H1 (cell line): ENCODE measurements around the gene FLT4. TPM values are rescaled to one million over a fixed set of nuclear protein-coding genes. Genes with fewer than 3 reads are reported as not detected.

ENCODE experiments used
- CTCF ChIA-PET: fragments of 300-600 bp; sonication (Branson Sonifier 250); formaldehyde crosslinking; loops from one replicate; lab custom pipeline; 2021; ENCODE audit not compliant: partially characterized antibody; lab: Charles Lee
- POLR2A ChIA-PET: fragments of 300-600 bp; sonication (Branson Sonifier 250); formaldehyde crosslinking; loops from one replicate; lab custom pipeline; 2021; ENCODE audit warnings: inconsistent platforms; ENCODE audit not compliant: partially characterized antibody; lab: Charles Lee
- DNase-seq, 2 experiments: peaks; one replicate each; pipeline versions ENCODE4 v3.0.0 to v3.0.0-alpha.2; 2010 to 2022; ENCODE audit warnings: low spot score in 2 of 2, low read depth in 1 of 2, mixed read lengths in 1 of 2
- FAIRE-seq: peaks from 2 replicates; lab custom pipeline; 2011; peaks lifted over from hg19 to GRCh38; lab: Jason Lieb, UNC
- H2AFZ ChIP-seq: 2 replicates; pipeline ENCODE4 v1.8.1; 2012; ENCODE audit warnings: low read length, inconsistent platforms
- H2AK5ac ChIP-seq: 2 replicates; pipeline ENCODE4 v1.6.1; 2013; ENCODE audit warnings: low read depth, low read length
- H2BK120ac ChIP-seq: replicated peaks from 2 replicates; pipeline ENCODE3; 2013; ENCODE audit warnings: low read depth, low read length, inconsistent platforms
- H2BK12ac ChIP-seq: 2 replicates; pipeline ENCODE4 v1.6.1; 2013; ENCODE audit warnings: low read depth, low read length
- H2BK15ac ChIP-seq: 2 replicates; pipeline ENCODE4 v1.6.1; 2013; ENCODE audit warnings: low read length
- H2BK20ac ChIP-seq: 2 replicates; pipeline ENCODE4 v1.6.1; 2013; ENCODE audit warnings: low read length
- H2BK5ac ChIP-seq: 2 replicates; pipeline ENCODE4 v1.6.1; 2013; ENCODE audit warnings: low read depth, low read length
- H3K14ac ChIP-seq: 2 replicates; pipeline ENCODE4 v1.6.1; 2013; ENCODE audit warnings: inconsistent platforms; ENCODE audit not compliant: insufficient read length
- H3K18ac ChIP-seq: 2 replicates; pipeline ENCODE4 v1.6.1; 2013; ENCODE audit warnings: low read length; ENCODE audit errors: extremely low read depth
- H3K23ac ChIP-seq: 2 replicates; pipeline ENCODE4 v1.6.1; 2013; ENCODE audit warnings: inconsistent platforms; ENCODE audit not compliant: insufficient read length
- H3K23me2 ChIP-seq: 2 replicates; pipeline ENCODE4 v1.6.1; 2013; ENCODE audit warnings: low read depth, low read length
- H3K27ac ChIP-seq: 2 replicates; pipeline ENCODE4 v1.6.1; 2011; ENCODE audit warnings: low read depth, low read length, inconsistent platforms
- H3K27me3 ChIP-seq, 4 experiments: replicated peaks in 1 of 4; 1 replicate in 1 of 4; 2 replicates in 3 of 4; pipeline versions ENCODE4 v1.6.1 to v1.8.1; 2011 to 2013; ENCODE audit warnings: low read length in 3 of 4, mild to moderate bottlenecking in 3 of 4, inconsistent platforms in 2 of 4, mixed read lengths in 2 of 4, moderate library complexity in 1 of 4; ENCODE audit not compliant: control insufficient read depth in 3 of 4, insufficient read depth in 3 of 4; ENCODE audit errors: extremely low read depth in 1 of 4
- H3K36me3 ChIP-seq, 4 experiments: 2 replicates each; pipeline versions ENCODE4 v1.6.1 to v1.8.1; 2011 to 2013; ENCODE audit warnings: mild to moderate bottlenecking in 4 of 4, low read length in 3 of 4, moderate library complexity in 2 of 4, control low read depth in 1 of 4, inconsistent platforms in 1 of 4; ENCODE audit not compliant: insufficient read depth in 4 of 4, control insufficient read depth in 2 of 4
- H3K4ac ChIP-seq: replicated peaks from 2 replicates; pipeline ENCODE3; 2013; ENCODE audit warnings: low read length, low read depth, mixed read lengths, inconsistent platforms; ENCODE audit not compliant: insufficient read length
- H3K4me1 ChIP-seq, 4 experiments: replicated peaks in 1 of 4; 1 replicate in 1 of 4; 2 replicates in 3 of 4; pipeline versions ENCODE4 v1.6.1 to v1.8.1; 2011 to 2013; ENCODE audit warnings: low read length in 3 of 4, inconsistent platforms in 2 of 4, mixed read lengths in 1 of 4; ENCODE audit not compliant: insufficient read depth in 4 of 4, control insufficient read depth in 3 of 4
- H3K4me2 ChIP-seq, 2 experiments: 2 replicates each; pipeline versions ENCODE4 v1.6.1 to v1.8.1; 2011 to 2013; ENCODE audit warnings: low read depth in 2 of 2, low read length in 2 of 2, control low read depth in 1 of 2, inconsistent platforms in 1 of 2, mild to moderate bottlenecking in 1 of 2; ENCODE audit not compliant: insufficient read depth in 1 of 2
- H3K4me3 ChIP-seq, 4 experiments: fragments of 200-600, 300-600 bp in 1 of 4; sonication (generic), shearing (Covaris generic), sonication (Bioruptor Twin) in 1 of 4; 2 replicates each; pipeline versions ENCODE4 v1.5.1 to v1.8.1; 2011 to 2016; ENCODE audit warnings: low read length in 4 of 4, low read depth in 3 of 4, control low read depth in 2 of 4, inconsistent platforms in 2 of 4, mild to moderate bottlenecking in 2 of 4, mixed read lengths in 1 of 4, moderate library complexity in 1 of 4; ENCODE audit not compliant: insufficient read depth in 2 of 4; ENCODE audit errors: extremely low read depth in 1 of 4
- H3K56ac ChIP-seq: replicated peaks from 2 replicates; pipeline ENCODE3; 2013; ENCODE audit warnings: low read depth, mild to moderate bottlenecking, mixed read lengths, low read length, inconsistent platforms; ENCODE audit not compliant: insufficient read length
- H3K79me1 ChIP-seq: 2 replicates; pipeline ENCODE4 v1.6.1; 2013; ENCODE audit warnings: low read depth, low read length, control low read depth
- H3K79me2 ChIP-seq, 2 experiments: 2 replicates each; pipeline versions ENCODE4 v1.6.1 to v1.8.1; 2012 to 2013; ENCODE audit warnings: low read length in 2 of 2, mild to moderate bottlenecking in 2 of 2, inconsistent platforms in 1 of 2; ENCODE audit not compliant: insufficient read depth in 2 of 2, control insufficient read depth in 1 of 2
- H3K9ac ChIP-seq, 4 experiments: replicated peaks in 1 of 4; 1 replicate in 1 of 4; 2 replicates in 3 of 4; pipeline versions ENCODE4 v1.6.1 to v1.8.1; 2011 to 2013; ENCODE audit warnings: low read depth in 3 of 4, low read length in 3 of 4, control low read depth in 2 of 4, mild to moderate bottlenecking in 2 of 4, moderate library complexity in 2 of 4, inconsistent platforms in 1 of 4; ENCODE audit errors: extremely low read depth in 1 of 4
- H3K9me3 ChIP-seq, 2 experiments: 2 replicates each; pipeline versions ENCODE4 v1.6.1 to v1.8.1; 2012 to 2013; ENCODE audit warnings: mild to moderate bottlenecking in 2 of 2, moderate library complexity in 2 of 2, control low read depth in 1 of 2, inconsistent platforms in 1 of 2, low read depth in 1 of 2, low read length in 1 of 2, mixed read lengths in 1 of 2; ENCODE audit not compliant: insufficient read depth in 2 of 2
- H4K20me1 ChIP-seq, 2 experiments: replicated peaks in 1 of 2; 2 replicates each; pipeline versions ENCODE3 to v1.8.1; 2011 to 2013; ENCODE audit warnings: inconsistent platforms in 2 of 2, low read length in 2 of 2, mild to moderate bottlenecking in 1 of 2; ENCODE audit not compliant: insufficient read depth in 2 of 2, control insufficient read depth in 1 of 2
- H4K5ac ChIP-seq: 2 replicates; pipeline ENCODE4 v1.6.1; 2013; ENCODE audit warnings: low read length, low read depth, mixed read lengths, inconsistent platforms; ENCODE audit not compliant: insufficient read length
- H4K8ac ChIP-seq: 2 replicates; pipeline ENCODE4 v1.8.0; 2013; ENCODE audit warnings: mild to moderate bottlenecking, moderate library complexity, low read length, inconsistent platforms; ENCODE audit not compliant: insufficient read depth; ENCODE audit errors: extremely low read depth
- H4K91ac ChIP-seq: replicated peaks from 2 replicates; pipeline ENCODE3; 2013; ENCODE audit warnings: low read length, mixed read lengths, inconsistent platforms; ENCODE audit not compliant: insufficient read length
- CEBPB ChIP-seq: IDR thresholded peaks from 2 replicates; pipeline ENCODE4 v1.6.1; 2012; ENCODE audit warnings: low read depth, low read length
- SIN3A ChIP-seq, 2 experiments: IDR thresholded peaks in 1 of 2; conservative IDR thresholded peaks in 1 of 2; 2 replicates each; pipeline ENCODE4 v1.6.1; 2011 to 2012; ENCODE audit warnings: low read length in 2 of 2, improper control_type of control experiment in 1 of 2, low read depth in 1 of 2, mild to moderate bottlenecking in 1 of 2
- SIRT6 ChIP-seq: IDR thresholded peaks from one replicate; pipeline ENCODE4 v1.7.1; 2012; ENCODE audit warnings: low read length, inconsistent platforms
- SP4 ChIP-seq: IDR thresholded peaks from 2 replicates; pipeline ENCODE4 v1.6.1; 2012; ENCODE audit warnings: low read length, inconsistent platforms
- TAF1 ChIP-seq: IDR thresholded peaks from 2 replicates; pipeline ENCODE4 v1.6.1; 2011; ENCODE audit warnings: mild to moderate bottlenecking, low read depth, low read length
- WGBS, 2 experiments: shearing (Covaris generic) in 1 of 2; methylation state at CpG; one replicate each; pipeline versions ENCODE4 v1.1.6 to v1.1.7; 2013 to 2015; ENCODE audit warnings: low lambda C conversion rate in 2 of 2, mixed read lengths in 2 of 2, inconsistent platforms in 1 of 2, low coverage in 1 of 2, missing lambda C conversion rate in 1 of 2; ENCODE audit not compliant: insufficient replicate concordance in 2 of 2, insufficient coverage in 1 of 2, insufficient read length in 1 of 2; ENCODE audit errors: extremely low coverage in 1 of 2, missing lambda C conversion rate in 1 of 2; 5-methylcytosine and 5-hydroxymethylcytosine counted together
- polyA plus RNA-seq, 7 experiments: library from polyadenylated mRNA; depleted of rRNA in 3 of 7; stranded (reverse) in 5 of 7; unstranded in 2 of 7; fragments of >200 nt in 5 of 7; fragments of 200-250 nt in 2 of 7; gene quantifications; 1 replicate in 5 of 7; 2 replicates in 1 of 7; 4 replicates in 1 of 7; pipeline versions ENCODE4 v1.2.1 to v1.2.3, GENCODE V29; 2011 to 2013; ENCODE audit warnings: missing spikeins in 2 of 7, mixed read lengths in 2 of 7
- total RNA-seq: library from RNA; stranded (reverse); fragmentation: NEBNext Ultra II Directional; extraction: Animal tissue kit (Norgen Biotek cat#: 25700); gene quantifications from 2 replicates; pipeline ENCODE4 v1.2.1, GENCODE V29; 2021

The FLT4 gene
- total and polyA plus RNA-seq, 2 of the 8 experiments (the other 6 are each of a cell fraction or from before 2014, with no cell fraction given): 6.5 to 7.7 TPM

DNA sequence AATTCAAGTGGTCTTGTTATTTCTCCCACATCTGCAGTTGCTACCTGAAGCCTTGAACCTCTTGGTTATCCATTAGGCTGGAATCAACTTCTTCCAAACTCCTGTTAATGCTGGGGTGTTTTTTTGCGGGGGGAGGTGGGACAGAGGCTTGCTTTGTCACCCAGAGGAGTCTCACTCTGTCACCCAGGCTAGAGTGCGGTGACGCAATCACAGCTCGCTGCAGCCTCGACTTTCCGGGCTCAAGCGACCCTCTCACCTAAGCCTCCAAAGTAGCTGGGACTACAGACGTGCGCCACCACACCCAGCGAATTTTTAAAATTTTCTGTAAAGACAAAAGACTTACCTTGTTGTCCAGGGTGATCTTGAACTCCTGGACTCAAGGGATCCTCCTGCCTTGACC, 62.5 kb downstream of the FLT4 start:
- H3K27me3 ChIP-seq: peaks cover 22 to 36% (median 30%) of the 10 kb centered on the region in 4 experiments

More for the DNA sequence above, 62.5 kb downstream of the FLT4 start:
- H3K9ac ChIP-seq: no peak overlapping the region
- H4K91ac ChIP-seq: no peak overlapping the region
- H3K9me3 ChIP-seq: no peaks in the 10 kb centered on the region
- peaks cover 14% of the 10 kb centered on the region; the same call in 1 of the 2 replicates for H3K23me2 ChIP-seq
- TF ChIP-seq CEBPB (peak; percentile 36; the same call in 1 of the 2 replicates), SIN3A (conservative IDR thresholded peaks at IDR 0.05 in 1 of 2, IDR thresholded peaks at IDR 0.05 in 1 of 2; ENCODE audit: low read depth in 1 of 2, low read length in 2 of 2) (no peak), SP4 (no peak), TAF1 (no peak), SIRT6 (no peak)
- no peak overlapping the region for H2BK15ac ChIP-seq
- no peak overlapping the region for H2BK120ac ChIP-seq
- DNase-seq (no peak), FAIRE-seq (no peak)
- H2AK5ac ChIP-seq: no peak overlapping the region
- H3K14ac ChIP-seq: no peak overlapping the region
- no peak overlapping the region for H3K4ac ChIP-seq
- no peaks in the 10 kb centered on the region for H3K79me1 ChIP-seq
- ChIA-PET CTCF (interaction anchor here (0.9 kb wide), 1 partner anchor 32 kb away, joined by 4 read pairs; no protein-coding TSS in a partner anchor), POLR2A (no interaction called here)
- no peak overlapping the region for H2BK12ac ChIP-seq
- H4K5ac ChIP-seq: no peak overlapping the region
- no peak overlapping the region for H3K18ac ChIP-seq
- no peaks in the 10 kb centered on the region for H3K79me2 ChIP-seq
- no peak overlapping the region for H3K56ac ChIP-seq
- H3K23ac ChIP-seq: no peak overlapping the region
- H3K4me1 ChIP-seq: peaks cover 0 to 9% (median 3%) of the 10 kb centered on the region in 4 experiments; a peak in 5 of 7 replicates
- WGBS, 2 experiments: 92% methylated on average over 10 of the region's 10 CpGs; no CpG with 5 or more reads in 1 of the 2 experiments
- H2AFZ ChIP-seq: no peak overlapping the region
- H3K4me2 ChIP-seq: no peak overlapping the region
- H3K27ac ChIP-seq: no peak overlapping the region
- H2BK20ac ChIP-seq: no peak overlapping the region
- H4K20me1 ChIP-seq: peaks cover 0 to 1% of the 10 kb centered on the region in 2 experiments
- H4K8ac ChIP-seq: no peak overlapping the region
- H2BK5ac ChIP-seq: no peak overlapping the region
- H3K36me3 ChIP-seq: no peaks in the 10 kb centered on the region; a peak in 1 of 8 replicates
- no peak overlapping the region for H3K4me3 ChIP-seq
